Aorta (tissue), 5 donors: ENCODE measurements around the gene MYL2. TPM values are rescaled to one million over a fixed set of nuclear protein-coding genes. Genes with fewer than 3 reads are reported as not detected.

ENCODE experiments used
- ATAC-seq: fragments of 200-7000 bp; cut with Tn5 transposase; one replicate; pipeline ENCODE4 v1.9.1; 2022; ENCODE audit warnings: moderate library complexity; ENCODE audit not compliant: low FRiP score
- DNase-seq, 2 donors: peaks; one replicate each; pipeline ENCODE4 v3.0.0-alpha.2; 2020
- H3K27ac ChIP-seq, 2 donors: one replicate each; pipeline ENCODE4 v1.5.1; 2013; ENCODE audit warnings: low read length in 2 of 2, mild to moderate bottlenecking in 2 of 2, moderate library complexity in 2 of 2, control low read depth in 1 of 2, inconsistent platforms in 1 of 2, low read depth in 1 of 2
- H3K27me3 ChIP-seq, 2 donors: one replicate each; pipeline ENCODE4 v1.6.1; 2013; ENCODE audit warnings: control low read depth in 1 of 2, low read length in 1 of 2, mild to moderate bottlenecking in 1 of 2, moderate library complexity in 1 of 2; ENCODE audit not compliant: insufficient read depth in 2 of 2, control insufficient read depth in 1 of 2
- H3K36me3 ChIP-seq, 2 donors: one replicate each; pipeline ENCODE4 v1.6.1; 2013; ENCODE audit warnings: control low read depth in 1 of 2, low read length in 1 of 2, mild to moderate bottlenecking in 1 of 2; ENCODE audit not compliant: insufficient read depth in 2 of 2, control insufficient read depth in 1 of 2
- H3K4me1 ChIP-seq, 2 donors: one replicate each; pipeline ENCODE4 v1.6.1; 2013; ENCODE audit warnings: low read length in 2 of 2, control low read depth in 1 of 2, mild to moderate bottlenecking in 1 of 2, moderate library complexity in 1 of 2; ENCODE audit not compliant: insufficient read depth in 2 of 2, control insufficient read depth in 1 of 2
- H3K4me3 ChIP-seq, 2 donors: one replicate each; pipeline ENCODE4 v1.5.1; 2013; ENCODE audit warnings: low read length in 2 of 2, control low read depth in 1 of 2, mild to moderate bottlenecking in 1 of 2
- H3K9me3 ChIP-seq: one replicate; pipeline ENCODE4 v1.6.1; 2013; ENCODE audit warnings: mild to moderate bottlenecking, low read length; ENCODE audit not compliant: control insufficient read depth
- WGBS, 2 donors: extraction: QIAGEN DNeasy Blood & Tissue Kit; methylation state at CpG; one replicate each; pipeline ENCODE4 v1.1.7; 2013; 5-methylcytosine and 5-hydroxymethylcytosine counted together
- intact Hi-C, 2 donors: fragments of 100-400 bp; cut with DNase I; formaldehyde crosslinking; loops; one replicate each; pipeline versions ENCODE4 v1.14.2 to v1.15.0; 2022
- polyA plus RNA-seq, 2 donors: library from polyadenylated mRNA; stranded (reverse); fragments of 200-250 nt; gene quantifications; one replicate each; pipeline ENCODE4 v1.2.3, GENCODE V29; 2013
- total RNA-seq, 2 donors: library from RNA; stranded (reverse); fragmentation: NEBNext Ultra II Directional; extraction: Animal tissue kit (Norgen Biotek cat#: 25700); gene quantifications; one replicate each; pipeline ENCODE4 v1.2.1, GENCODE V29; 2021
- donor health status: healthy with polysubstance abuse.
- donor health status: Bipolar disorder and iron deficiency.
- donor health status: DM: no; HTN: no; CAD: no.
- donor health status: DM: no; HTN: no; CAD: no.
- donor health status: DM: yes; HTN: yes; CAD: no.

MYL2 gene
- total and polyA plus RNA-seq, 4 donors, result 0.99 to 80.9 (median 4.5) TPM; not detected in 1

DNA sequence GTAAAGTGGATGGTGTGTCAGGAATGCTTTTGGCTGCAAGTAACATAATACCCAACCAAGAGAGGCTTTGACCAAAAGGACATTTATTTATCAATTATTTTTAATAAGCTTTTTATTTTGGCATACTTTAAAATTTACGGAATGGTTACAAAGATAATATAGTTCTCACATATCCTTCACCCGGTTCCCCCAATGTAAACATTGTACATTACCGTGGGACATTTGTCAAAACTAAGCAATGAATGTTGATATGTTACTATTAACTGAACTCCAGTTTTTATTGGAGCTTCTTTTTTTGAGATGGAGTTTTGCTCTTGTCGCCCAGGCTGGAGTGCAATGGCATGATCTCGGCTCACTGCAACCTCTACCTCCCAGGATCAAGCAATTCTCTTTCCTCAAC lies 50.6 kb downstream of the MYL2 start:
- WGBS, 2 donors, result 76 to 84% methylated on average over 5 of the region's 5 CpGs
- DNase-seq (no peak), ATAC-seq (no peak)
- Histone ChIP-seq H3K9me3 (no peaks in the 10 kb centered on the region), H3K4me3 (no peak overlapping the region), H3K27me3 (no peaks in the 10 kb centered on the region), H3K27ac (no peak overlapping the region), H3K36me3 (no peaks in the 10 kb centered on the region), H3K4me1 (no peaks in the 10 kb centered on the region)
- intact Hi-C loops, result no loop called here

DNA sequence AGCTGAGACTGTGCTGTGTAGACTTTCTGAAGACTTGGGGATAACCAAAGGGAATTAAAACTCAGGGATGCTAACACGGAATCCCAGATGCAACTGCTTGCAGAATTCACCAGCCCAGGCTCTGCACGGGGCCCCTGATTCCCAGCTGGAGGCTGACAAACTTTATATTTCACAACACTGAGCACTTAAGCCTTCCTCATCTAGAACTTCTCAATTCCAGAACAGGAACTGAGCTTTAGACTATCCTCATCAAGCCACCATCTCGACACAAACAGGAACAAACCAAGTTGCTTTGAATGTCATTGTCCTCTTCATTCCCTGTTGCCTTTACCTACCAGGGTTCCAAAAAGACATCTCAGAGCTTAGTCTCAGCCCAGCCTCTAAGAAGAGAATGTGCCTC lies 51.4 kb downstream of the MYL2 start:
- no peak overlapping the region for H3K27ac ChIP-seq
- H3K9me3 ChIP-seq, result no peaks in the 10 kb centered on the region
- no peak overlapping the region for H3K4me3 ChIP-seq
- H3K27me3 ChIP-seq, result no peaks in the 10 kb centered on the region
- H3K4me1 ChIP-seq, result no peaks in the 10 kb centered on the region
- intact Hi-C loops, result no loop called here
- WGBS, 2 donors, result 69 to 72% methylated on average over 3 of the region's 3 CpGs
- DNase-seq (no peak), ATAC-seq (no peak)
- H3K36me3 ChIP-seq, result no peaks in the 10 kb centered on the region

DNA sequence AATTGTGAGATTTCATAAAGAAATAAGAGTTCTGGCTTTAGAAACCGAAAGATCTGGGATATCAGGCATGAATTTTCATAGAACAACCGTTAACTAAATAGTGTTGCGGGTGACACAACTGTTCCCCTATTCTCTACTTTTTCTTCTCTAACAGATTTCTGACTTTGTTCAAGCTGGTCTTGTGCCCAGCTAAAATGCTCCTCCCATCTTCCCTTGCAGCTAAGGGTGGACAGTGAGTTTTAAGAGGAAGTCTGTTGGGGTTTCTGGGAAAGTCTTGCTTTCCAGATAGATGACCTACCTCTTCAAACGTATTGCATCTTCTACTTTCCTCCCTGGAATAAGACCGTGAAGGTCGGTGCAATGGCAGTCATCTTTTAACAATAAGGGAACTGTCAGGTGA lies 54.9 kb downstream of the MYL2 start:
- no peaks in the 10 kb centered on the region for H3K27me3 ChIP-seq
- 79 to 86% methylated on average over 6 of the region's 6 CpGs for WGBS, 2 donors
- H3K4me3 ChIP-seq, result no peak overlapping the region
- ATAC-seq (no peak), DNase-seq (no peak)
- no peaks in the 10 kb centered on the region for H3K4me1 ChIP-seq
- no peaks in the 10 kb centered on the region for H3K9me3 ChIP-seq
- H3K27ac ChIP-seq, result no peak overlapping the region
- H3K36me3 ChIP-seq, result no peaks in the 10 kb centered on the region
- intact Hi-C loops, result no loop called here

DNA sequence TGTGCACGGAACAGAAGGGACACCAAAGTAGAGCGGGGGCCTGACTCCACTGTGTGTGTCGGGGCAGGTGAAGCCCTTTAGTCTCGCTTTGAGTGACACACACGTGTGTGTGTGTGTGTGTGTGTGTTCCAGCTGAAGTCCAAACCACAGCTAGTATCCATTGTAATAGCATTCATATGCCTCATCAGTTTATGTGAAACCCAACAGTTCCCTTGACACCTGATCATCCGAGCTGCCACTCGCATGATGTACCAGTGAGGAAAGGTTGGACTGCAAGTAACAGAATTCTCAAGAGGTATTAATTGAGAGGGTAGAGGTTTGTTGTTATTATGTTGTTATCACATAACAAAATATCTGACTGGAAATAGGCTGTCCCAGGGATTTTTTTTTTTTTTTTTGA lies 57.2 kb downstream of the MYL2 start:
- Histone ChIP-seq H3K4me3 (no peak overlapping the region), H3K27me3 (no peaks in the 10 kb centered on the region), H3K36me3 (no peaks in the 10 kb centered on the region), H3K4me1 (no peaks in the 10 kb centered on the region), H3K9me3 (no peaks in the 10 kb centered on the region), H3K27ac (no peak overlapping the region)
- ATAC-seq (no peak), DNase-seq (no peak)
- intact Hi-C loops, result no loop called here
- WGBS, 2 donors, result 72 to 86% methylated on average over 7 of the region's 7 CpGs

DNA sequence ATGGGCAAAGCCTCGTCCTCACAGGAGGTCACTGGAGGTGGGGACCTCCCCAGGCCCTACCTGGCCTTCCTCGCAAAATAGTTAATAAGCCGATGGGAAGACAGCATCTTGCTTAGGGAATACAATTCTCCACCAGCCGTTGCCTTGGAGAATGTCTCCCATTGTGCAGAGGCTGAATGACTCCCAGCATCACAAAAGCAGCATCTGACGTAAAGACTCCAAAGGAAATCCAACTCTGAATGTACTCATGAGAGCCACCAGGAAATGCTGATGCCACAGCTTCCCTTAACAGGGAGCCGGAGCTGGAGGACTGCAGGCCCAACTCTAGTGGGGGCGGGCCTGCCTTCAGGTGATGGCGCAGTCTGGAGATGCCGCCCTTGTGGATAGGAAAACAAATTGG lies 58.0 kb downstream of the MYL2 start:
- intact Hi-C loops, result no loop called here
- Histone ChIP-seq H3K36me3 (no peaks in the 10 kb centered on the region), H3K9me3 (no peaks in the 10 kb centered on the region), H3K27me3 (no peaks in the 10 kb centered on the region), H3K4me3 (no peak overlapping the region), H3K27ac (no peak overlapping the region), H3K4me1 (no peaks in the 10 kb centered on the region)
- ATAC-seq, result no peak
- 90 to 92% methylated on average over 9 of the region's 9 CpGs for WGBS, 2 donors
- DNase-seq, result no peak

DNA sequence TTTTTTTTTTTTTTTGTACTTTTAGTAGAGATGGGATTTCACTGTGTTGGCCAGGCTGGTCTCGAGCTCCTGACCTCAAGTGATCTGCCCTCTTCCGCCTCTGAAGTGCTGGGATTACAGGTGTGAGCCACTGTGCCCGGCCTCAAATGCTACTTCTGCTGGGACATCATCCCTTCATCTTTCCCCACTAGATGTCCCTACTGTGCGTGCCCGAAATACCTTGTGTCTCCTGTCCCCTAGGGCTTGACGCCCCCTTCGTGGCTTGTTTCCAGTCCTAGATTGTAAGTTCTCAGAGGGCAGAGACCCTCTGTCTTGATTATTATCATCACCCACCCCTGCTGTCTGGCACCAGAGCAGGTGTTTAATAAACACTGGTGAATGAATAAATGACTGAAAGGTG lies 58.6 kb downstream of the MYL2 start:
- no peak for ATAC-seq
- intact Hi-C loops, result no loop called here
- H3K27me3 ChIP-seq, result no peaks in the 10 kb centered on the region
- H3K36me3 ChIP-seq, result no peaks in the 10 kb centered on the region
- no peaks in the 10 kb centered on the region for H3K9me3 ChIP-seq
- no peaks in the 10 kb centered on the region for H3K4me1 ChIP-seq
- H3K4me3 ChIP-seq, result no peak overlapping the region
- 77 to 78% methylated on average over 7 of the region's 7 CpGs for WGBS, 2 donors
- H3K27ac ChIP-seq, result no peak overlapping the region
- DNase-seq, result no peak

Other genes with a start within 250 kb of the MYL2 start
- 10 to 100 TPM in 1 of 2 donors, 1 to 10 TPM in 1; 4.1 to 10.1 TPM for gene HVCN1, start 231.5 kb downstream of the MYL2 start, total RNA-seq
- gene HVCN1, start 231.5 kb downstream of the MYL2 start, polyA plus RNA-seq, result 1 to 10 TPM; 6.0 to 8.6 TPM
- 10 to 100 TPM; 73.8 to 85.8 TPM for gene PPP1CC, start 177.7 kb downstream of the MYL2 start, total RNA-seq
- gene PPP1CC, start 177.7 kb downstream of the MYL2 start, polyA plus RNA-seq, result 100 to 1,000 TPM in 1 of 2 donors, 10 to 100 TPM in 1; 84.4 to 178 TPM
- not detected for gene CCDC63, start 73.6 kb downstream of the MYL2 start, total RNA-seq
- gene CCDC63, start 73.6 kb downstream of the MYL2 start, polyA plus RNA-seq, result not detected
- under 1 TPM in 1 of 2 donors, not detected in 1; 0.30 TPM for gene CUX2, start 113.6 kb upstream of the MYL2 start, total RNA-seq
- gene CUX2, start 113.6 kb upstream of the MYL2 start, polyA plus RNA-seq, result not detected